PC-3 (cell line): ENCODE results near the gene CSNK1A1.

Experiments used
- EZH2 ChIP-seq: fragments of 300-600 bp; sonication (generic); IDR thresholded peaks from one replicate; pipeline ENCODE4 v1.6.1; 2017; ENCODE audit warnings: antibody characterized with exemption, mild to moderate bottlenecking, low read length; ENCODE audit not compliant: unreplicated experiment
- TF ChIP-seq, protein P1 (sequence below): fragments of 300-600 bp; sonication (generic); conservative IDR thresholded peaks from 2 replicates; pipeline ENCODE4 v1.5.1; 2017; ENCODE audit warnings: antibody characterized with exemption, low read depth, mild to moderate bottlenecking, low read length

DNA sequence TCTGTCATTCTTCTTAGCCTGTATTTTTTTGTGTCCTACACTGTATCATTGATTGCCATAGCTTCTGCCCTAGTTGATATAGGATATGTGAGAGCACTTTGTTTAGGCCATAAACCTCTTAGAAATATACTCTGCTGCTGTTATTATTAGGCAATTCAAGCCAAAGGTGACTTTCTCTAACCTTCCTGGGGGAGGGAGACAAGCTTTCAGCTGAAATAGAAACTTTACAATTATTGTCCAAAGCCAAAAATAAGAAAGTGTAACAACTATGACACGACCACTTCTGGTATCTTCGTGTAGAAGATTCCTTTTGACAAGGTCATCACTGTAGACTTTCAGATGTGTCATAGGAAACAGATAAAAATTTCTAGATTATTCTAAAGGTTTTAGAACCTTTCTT, 12.2 kb upstream of the CSNK1A1 start:
- TF ChIP-seq, protein P1, sequence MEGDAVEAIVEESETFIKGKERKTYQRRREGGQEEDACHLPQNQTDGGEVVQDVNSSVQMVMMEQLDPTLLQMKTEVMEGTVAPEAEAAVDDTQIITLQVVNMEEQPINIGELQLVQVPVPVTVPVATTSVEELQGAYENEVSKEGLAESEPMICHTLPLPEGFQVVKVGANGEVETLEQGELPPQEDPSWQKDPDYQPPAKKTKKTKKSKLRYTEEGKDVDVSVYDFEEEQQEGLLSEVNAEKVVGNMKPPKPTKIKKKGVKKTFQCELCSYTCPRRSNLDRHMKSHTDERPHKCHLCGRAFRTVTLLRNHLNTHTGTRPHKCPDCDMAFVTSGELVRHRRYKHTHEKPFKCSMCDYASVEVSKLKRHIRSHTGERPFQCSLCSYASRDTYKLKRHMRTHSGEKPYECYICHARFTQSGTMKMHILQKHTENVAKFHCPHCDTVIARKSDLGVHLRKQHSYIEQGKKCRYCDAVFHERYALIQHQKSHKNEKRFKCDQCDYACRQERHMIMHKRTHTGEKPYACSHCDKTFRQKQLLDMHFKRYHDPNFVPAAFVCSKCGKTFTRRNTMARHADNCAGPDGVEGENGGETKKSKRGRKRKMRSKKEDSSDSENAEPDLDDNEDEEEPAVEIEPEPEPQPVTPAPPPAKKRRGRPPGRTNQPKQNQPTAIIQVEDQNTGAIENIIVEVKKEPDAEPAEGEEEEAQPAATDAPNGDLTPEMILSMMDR, result no peak
- no peak for TF ChIP-seq EZH2
